Tibial artery (tissue), 4 donors: ENCODE measurements around the gene ADGRL1.
A peak's percentile ranks its signal among the peaks of the same experiment; 100 is the strongest.
"Not testable (repeated sequence)": the region's sequence is repeated elsewhere in the genome, so short reads cannot be mapped to it uniquely, and the experiment has no call there.

ENCODE experiments used
- DNase-seq, 2 donors: peaks; one replicate each; pipeline ENCODE4 v3.0.0-alpha.2; 2019
- H3K27ac ChIP-seq, 2 donors: fragments of 200-600 bp; sonication (generic) in 1 of 2; 1 replicate in 1 of 2; 2 replicates in 1 of 2; pipeline ENCODE4 v1.5.1; 2018 to 2019; ENCODE audit warnings: mild to moderate bottlenecking in 1 of 2
- H3K27me3 ChIP-seq, 2 donors: fragments of 200-600 bp; sonication (generic) in 1 of 2; one replicate each; pipeline versions ENCODE4 v1.5.1 to v1.6.0; 2016 to 2019
- H3K36me3 ChIP-seq, 3 donors: fragments of 200-600 bp; sonication (generic) in 2 of 3; one replicate each; pipeline ENCODE4 v1.5.1; 2016 to 2019; ENCODE audit warnings: mild to moderate bottlenecking in 2 of 3
- H3K4me1 ChIP-seq, 4 donors: fragments of 200-600 bp; sonication (generic) in 2 of 4; 1 replicate in 3 of 4; 2 replicates in 1 of 4; pipeline ENCODE4 v1.5.1; 2016 to 2019
- H3K4me3 ChIP-seq, 2 donors: fragments of 200-600 bp; sonication (generic) in 1 of 2; 1 replicate in 1 of 2; 2 replicates in 1 of 2; pipeline ENCODE4 v1.5.1; 2018 to 2019; ENCODE audit warnings: mild to moderate bottlenecking in 2 of 2
- H3K9me3 ChIP-seq, 3 donors: fragments of 200-600 bp; sonication (generic) in 1 of 3; one replicate each; pipeline ENCODE4 v1.5.1; 2016 to 2019
- CTCF ChIP-seq, 2 experiments: fragments of 200-600 bp in 1 of 2; fragments of 450-650 bp in 1 of 2; IDR thresholded peaks; one replicate each; pipeline ENCODE4 v1.5.1; 2017 to 2019; ENCODE audit warnings: antibody characterized with exemption in 2 of 2, mild to moderate bottlenecking in 1 of 2, moderate library complexity in 1 of 2
- intact Hi-C: fragments of 100-400 bp; cut with DNase I; formaldehyde crosslinking; loops from one replicate; pipeline ENCODE4 v1.15.0; 2023; ENCODE audit warnings: low total_unique reads

Gene ADGRL1

DNA sequence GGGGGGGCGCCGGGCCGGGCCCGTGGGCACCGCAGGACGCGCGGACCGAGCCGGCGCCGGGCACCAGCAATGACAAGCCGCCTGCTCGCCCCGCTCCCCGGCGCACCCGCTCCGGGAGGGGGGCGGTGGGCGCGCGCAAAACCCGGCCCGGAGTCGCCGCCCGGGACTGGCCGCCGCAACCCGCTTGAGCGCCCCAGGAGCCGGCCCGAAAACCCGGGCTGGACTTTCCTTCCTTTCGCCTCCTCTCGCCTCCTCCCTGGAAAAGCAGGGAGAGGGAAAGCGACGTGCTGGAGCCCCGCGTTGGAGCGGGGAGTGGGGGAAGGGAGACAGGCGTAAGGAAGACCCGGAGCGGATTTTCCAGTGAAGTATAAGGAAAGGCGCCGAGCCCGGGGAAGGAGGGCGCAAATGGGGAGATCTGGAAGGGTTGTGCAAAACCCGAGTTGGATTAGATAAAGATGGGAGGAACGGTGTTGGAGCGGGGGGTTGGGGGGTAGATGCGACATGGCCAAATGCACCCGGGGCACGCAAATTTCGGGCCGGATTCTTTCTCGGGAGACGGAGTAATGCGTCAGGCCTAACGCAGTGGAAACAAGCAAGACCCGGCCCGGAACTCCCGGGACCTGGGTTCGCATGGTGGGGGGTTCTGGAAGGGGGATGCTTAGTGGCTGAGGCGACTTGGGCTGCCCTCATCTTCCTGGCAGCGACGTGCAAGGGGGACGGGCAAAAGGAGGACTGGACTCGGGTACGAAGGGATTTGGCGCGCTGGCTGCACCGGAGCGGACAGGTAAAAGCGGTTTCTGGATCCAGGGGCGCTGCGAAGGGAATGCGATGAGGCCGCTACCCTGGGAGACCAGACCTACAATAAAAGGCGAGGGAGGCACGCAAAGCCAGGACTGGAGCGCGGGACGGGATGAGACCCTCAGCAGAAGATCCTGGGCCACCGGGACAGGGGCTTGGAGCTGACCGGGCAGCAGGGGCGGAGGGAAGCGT lies 1.1 kb upstream of the ADGRL1 start:
- intact Hi-C loops: loop anchor here (10.0 kb wide), 1 partner anchor 208 kb away; the partner anchor contains the start of gene DDX39A
- H3K27me3 ChIP-seq: peaks cover 0 to 42% of the 10 kb centered on the region in 2 donors
- peak in 1 of 2 experiments; percentile 15 for TF ChIP-seq CTCF (IDR thresholded peaks at IDR 0.05)
- not testable (repeated sequence) for H3K36me3 ChIP-seq, H3K9me3 ChIP-seq
- H3K27ac ChIP-seq: peak overlapping the region; percentile 50 to 65
- DNase-seq: peak; percentile 82 to 94
- peak overlapping the region; percentile 56 to 60 for H3K4me3 ChIP-seq
- peaks cover 0 to 27% (median 16%) of the 10 kb centered on the region in 4 donors for H3K4me1 ChIP-seq

- not testable (repeated sequence) for H3K36me3 ChIP-seq, H3K9me3 ChIP-seq, H3K27ac ChIP-seq, DNase-seq
- Histone ChIP-seq H3K4me1 (peaks cover 0 to 27% (median 16%) of the 10 kb centered on the region in 4 donors), H3K27me3 (peaks cover 0 to 36% of the 10 kb centered on the region in 2 donors), H3K4me3 (peak overlapping the region; percentile 56 to 60)
- intact Hi-C loops: loop anchor here (10.0 kb wide), 1 partner anchor 208 kb away; the partner anchor contains the start of gene DDX39A
These were observed 339 bp upstream of the ADGRL1 start for GRCh38 chr19:14206308-14206707.

- peaks cover 0 to 27% (median 16%) of the 10 kb centered on the region in 4 donors for H3K4me1 ChIP-seq
- not testable (repeated sequence) for H3K36me3 ChIP-seq, H3K9me3 ChIP-seq, DNase-seq, H3K27ac ChIP-seq
- peak overlapping the region; percentile 56 to 60 for H3K4me3 ChIP-seq
- intact Hi-C loops: loop anchor here (10.0 kb wide), 1 partner anchor 210 kb away; the partner anchor contains the start of gene DDX39A
- H3K27me3 ChIP-seq: peaks cover 0 to 25% of the 10 kb centered on the region in 2 donors
These were observed 1.1 kb downstream of the ADGRL1 start for GRCh38 chr19:14204676-14205451.

DNA sequence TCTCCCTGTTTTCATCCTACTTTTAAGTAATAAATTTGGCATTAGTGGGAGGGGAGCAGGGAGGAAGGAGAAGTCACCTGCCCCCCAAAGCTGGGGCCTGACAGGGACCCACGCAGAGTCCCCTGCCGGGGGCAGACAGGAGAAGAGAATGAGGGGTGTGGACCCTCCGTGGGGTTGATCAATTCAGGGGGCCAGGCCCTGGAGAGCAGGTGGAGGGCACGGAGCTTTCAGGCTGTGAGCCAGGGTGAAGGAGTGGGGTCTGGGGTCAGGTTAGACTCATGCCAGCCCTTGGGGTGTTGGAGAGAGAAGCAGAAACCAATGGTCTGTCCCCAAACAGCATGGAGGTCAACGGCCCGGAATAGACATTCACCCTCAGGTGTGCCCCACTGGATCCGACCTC lies 1.8 kb downstream of the ADGRL1 start:
- not testable (repeated sequence) for DNase-seq, H3K36me3 ChIP-seq, H3K4me3 ChIP-seq, H3K27ac ChIP-seq, H3K9me3 ChIP-seq
- intact Hi-C loops: loop anchor here (10.0 kb wide), 1 partner anchor 211 kb away; the partner anchor contains the start of gene DDX39A
- H3K27me3 ChIP-seq: peaks cover 0 to 19% of the 10 kb centered on the region in 2 donors
- peaks cover 0 to 23% (median 15%) of the 10 kb centered on the region in 4 donors for H3K4me1 ChIP-seq

- H3K27ac ChIP-seq, H3K9me3 ChIP-seq, H3K4me3 ChIP-seq, DNase-seq, H3K36me3 ChIP-seq: not testable (repeated sequence)
- H3K27me3 ChIP-seq: peaks cover 0 to 17% of the 10 kb centered on the region in 2 donors
- H3K4me1 ChIP-seq: peaks cover 0 to 23% (median 15%) of the 10 kb centered on the region in 4 donors
- intact Hi-C loops: loop anchor here (10.0 kb wide), 1 partner anchor 211 kb away; the partner anchor contains the start of gene DDX39A
These were observed 2.2 kb downstream of the ADGRL1 start for GRCh38 chr19:14203788-14204187.

DNA sequence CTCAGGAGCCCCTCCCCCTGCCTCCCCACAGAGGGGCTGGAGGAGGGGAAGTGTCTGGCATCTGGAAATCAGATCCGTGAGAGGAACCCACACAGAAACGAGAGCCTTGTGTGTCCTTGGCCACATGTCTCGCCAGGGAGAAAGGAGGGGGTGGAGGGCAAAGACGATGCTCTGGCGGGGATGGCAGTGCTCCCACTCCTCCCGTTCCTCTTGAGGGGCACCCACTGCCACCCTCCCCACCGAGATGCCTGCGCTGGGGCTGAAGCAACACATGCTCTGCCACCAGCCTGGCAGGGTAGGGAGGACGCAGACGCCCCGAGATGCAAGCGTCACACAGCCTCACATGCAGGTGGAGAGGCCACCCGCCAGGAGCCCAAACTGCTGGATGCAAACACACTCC lies 2.8 kb downstream of the ADGRL1 start:
- H3K4me3 ChIP-seq: no peak overlapping the region
- intact Hi-C loops: loop anchor here (10.0 kb wide), 1 partner anchor 212 kb away; the partner anchor contains the start of gene DDX39A
- DNase-seq: no peak
- H3K27me3 ChIP-seq: peaks cover 0 to 16% of the 10 kb centered on the region in 2 donors
- H3K36me3 ChIP-seq: no peaks in the 10 kb centered on the region
- H3K9me3 ChIP-seq: no peaks in the 10 kb centered on the region
- peaks cover 0 to 23% (median 15%) of the 10 kb centered on the region in 4 donors for H3K4me1 ChIP-seq
- H3K27ac ChIP-seq: no peak overlapping the region
- TF ChIP-seq CTCF (IDR thresholded peaks at IDR 0.05): no peak

GRCh38 chr19:14201481-14201880 lies 4.5 kb downstream of the ADGRL1 start:
- not testable (repeated sequence) for DNase-seq, H3K9me3 ChIP-seq, H3K4me3 ChIP-seq, H3K27ac ChIP-seq, H3K36me3 ChIP-seq
- peaks cover 0 to 16% of the 10 kb centered on the region in 2 donors for H3K27me3 ChIP-seq
- H3K4me1 ChIP-seq: peaks cover 0 to 16% (median 12%) of the 10 kb centered on the region in 4 donors
- intact Hi-C loops: loop anchor here (10.0 kb wide), 1 partner anchor 213 kb away; the partner anchor contains the start of gene DDX39A
